Immature natural killer cell (primary cell): ENCODE results near the gene SLC9A9. TPM values are rescaled to one million over a fixed set of nuclear protein-coding genes. Genes with fewer than 3 reads are reported as not detected.

ENCODE experiments used
- DNase-seq, 3 donors: peaks; one replicate each; pipeline ENCODE4 v3.0.0; 2022; ENCODE audit warnings: mixed read lengths in 1 of 3
- H3K27ac Mint-ChIP-seq, 6 donors: one replicate each; pipeline ENCODE4 v1.8.0; 2020; ENCODE audit warnings: mixed read lengths in 6 of 6, mild to moderate bottlenecking in 5 of 6, inconsistent platforms in 4 of 6, moderate library complexity in 3 of 6
- H3K27me3 Mint-ChIP-seq, 3 donors: one replicate each; pipeline ENCODE4 v1.8.0; 2020 to 2021; ENCODE audit warnings: low read depth in 3 of 3, mild to moderate bottlenecking in 3 of 3, mixed read lengths in 3 of 3, moderate library complexity in 3 of 3, inconsistent platforms in 1 of 3
- H3K36me3 Mint-ChIP-seq, 3 donors: one replicate each; pipeline ENCODE4 v1.8.0; 2020; ENCODE audit warnings: mixed read lengths in 3 of 3, inconsistent platforms in 2 of 3, mild to moderate bottlenecking in 2 of 3
- H3K4me1 Mint-ChIP-seq, 2 donors: one replicate each; pipeline ENCODE4 v1.8.0; 2020; ENCODE audit warnings: inconsistent platforms in 2 of 2, mild to moderate bottlenecking in 2 of 2, mixed read lengths in 2 of 2, moderate library complexity in 1 of 2
- H3K4me3 Mint-ChIP-seq, 5 donors: one replicate each; pipeline ENCODE4 v1.8.0; 2020; ENCODE audit warnings: mild to moderate bottlenecking in 5 of 5, mixed read lengths in 5 of 5, inconsistent platforms in 3 of 5, moderate library complexity in 3 of 5
- H3K9me3 Mint-ChIP-seq, 6 donors: one replicate each; pipeline ENCODE4 v1.8.0; 2020; ENCODE audit warnings: mild to moderate bottlenecking in 6 of 6, mixed read lengths in 6 of 6, inconsistent platforms in 4 of 6, moderate library complexity in 3 of 6
- polyA plus RNA-seq, 3 donors: library from polyadenylated mRNA; unstranded; fragments of 300-500 nt; fragmentation: Illumina TruSeq; gene quantifications; one replicate each; pipeline ENCODE4 v1.2.3, GENCODE V29; 2021

The SLC9A9 gene
- polyA plus RNA-seq, 3 donors from 2014 or later: 17.2 to 21.3 (median 19.7) TPM

- H3K4me3 Mint-ChIP-seq: no peak overlapping the region
- H3K36me3 Mint-ChIP-seq: peaks cover 0 to 18% (median 3%) of the 10 kb centered on the region in 3 donors
- H3K27ac Mint-ChIP-seq: no peak overlapping the region
- no peak for DNase-seq
- peaks cover 59 to 64% of the 10 kb centered on the region in 2 donors for H3K4me1 Mint-ChIP-seq
- peaks cover 0 to 2% (median 0%) of the 10 kb centered on the region in 3 donors for H3K27me3 Mint-ChIP-seq
- peaks cover 0 to 2% (median 0%) of the 10 kb centered on the region in 6 donors for H3K9me3 Mint-ChIP-seq
These were observed 538.6 kb downstream of the SLC9A9 start for GRCh38 chr3:143309705-143310104.

- peaks cover 0 to 14% (median 0%) of the 10 kb centered on the region in 3 donors for H3K36me3 Mint-ChIP-seq
- H3K27me3 Mint-ChIP-seq: peaks cover 0 to 2% (median 0%) of the 10 kb centered on the region in 3 donors
- peak in 2 of 3 donors; percentile 26 to 30 for DNase-seq
- H3K9me3 Mint-ChIP-seq: peaks cover 0 to 2% (median 0%) of the 10 kb centered on the region in 6 donors
- H3K4me3 Mint-ChIP-seq: no peak overlapping the region
- H3K27ac Mint-ChIP-seq: peak overlapping the region in 5 of 6 donors; percentile 13 to 65 (median 46)
- H3K4me1 Mint-ChIP-seq: peaks cover 60 to 62% of the 10 kb centered on the region in 2 donors
These were observed 540.6 kb downstream of the SLC9A9 start for GRCh38 chr3:143307613-143308183.

- H3K9me3 Mint-ChIP-seq: peaks cover 0 to 2% (median 0%) of the 10 kb centered on the region in 6 donors
- no peak for DNase-seq
- H3K27ac Mint-ChIP-seq: peak overlapping the region in 4 of 6 donors; percentile 2 to 77 (median 50)
- H3K4me1 Mint-ChIP-seq: peaks cover 69 to 71% of the 10 kb centered on the region in 2 donors
- H3K36me3 Mint-ChIP-seq: peaks cover 0 to 6% (median 0%) of the 10 kb centered on the region in 3 donors
- H3K4me3 Mint-ChIP-seq: no peak overlapping the region
- H3K27me3 Mint-ChIP-seq: peaks cover 0 to 6% (median 2%) of the 10 kb centered on the region in 3 donors
These were observed 541.9 kb downstream of the SLC9A9 start for GRCh38 chr3:143306407-143306806.

GRCh38 chr3:143302638-143303171 lies 545.6 kb downstream of the SLC9A9 start:
- peaks cover 95 to 97% of the 10 kb centered on the region in 2 donors for H3K4me1 Mint-ChIP-seq
- H3K9me3 Mint-ChIP-seq: peaks cover 0 to 2% (median 0%) of the 10 kb centered on the region in 6 donors
- DNase-seq: no peak
- peak overlapping the region; percentile 77 to 92 (median 90) for H3K27ac Mint-ChIP-seq
- H3K36me3 Mint-ChIP-seq: peaks cover 0 to 5% (median 3%) of the 10 kb centered on the region in 3 donors
- H3K4me3 Mint-ChIP-seq: peak overlapping the region; percentile 50 to 81 (median 80)
- H3K27me3 Mint-ChIP-seq: peaks cover 0 to 6% (median 2%) of the 10 kb centered on the region in 3 donors

- peak; percentile 76 to 80 (median 77) for DNase-seq
- Mint-ChIP-seq H3K36me3 (peaks cover 0 to 5% (median 3%) of the 10 kb centered on the region in 3 donors), H3K4me1 (peaks cover 93 to 97% of the 10 kb centered on the region in 2 donors), H3K27ac (peak overlapping the region; percentile 77 to 92 (median 90)), H3K4me3 (peak overlapping the region; percentile 50 to 81 (median 80)), H3K27me3 (peaks cover 0 to 6% (median 2%) of the 10 kb centered on the region in 3 donors), H3K9me3 (no peaks in the 10 kb centered on the region)
These were observed 547.0 kb downstream of the SLC9A9 start for GRCh38 chr3:143301031-143301901.

- Mint-ChIP-seq H3K36me3 (peaks cover 0 to 5% (median 3%) of the 10 kb centered on the region in 3 donors), H3K9me3 (no peaks in the 10 kb centered on the region), H3K4me3 (peak overlapping the region; percentile 16 to 81 (median 74)), H3K4me1 (peaks cover 98 to 100% of the 10 kb centered on the region in 2 donors), H3K27me3 (peaks cover 0 to 6% (median 1%) of the 10 kb centered on the region in 3 donors), H3K27ac (peak overlapping the region; percentile 77 to 90 (median 84))
- DNase-seq: peak in 2 of 3 donors; percentile 23 to 24
These were observed 549.3 kb downstream of the SLC9A9 start for GRCh38 chr3:143298886-143299535.

GRCh38 chr3:143298380-143298779 lies 549.9 kb downstream of the SLC9A9 start:
- Mint-ChIP-seq H3K27ac (peak overlapping the region; percentile 77 to 90 (median 84)), H3K27me3 (peaks cover 0 to 6% (median 1%) of the 10 kb centered on the region in 3 donors), H3K4me3 (peak overlapping the region; percentile 16 to 81 (median 74)), H3K36me3 (peaks cover 0 to 5% (median 3%) of the 10 kb centered on the region in 3 donors), H3K9me3 (no peaks in the 10 kb centered on the region), H3K4me1 (peaks cover 96 to 100% of the 10 kb centered on the region in 2 donors)
- DNase-seq: no peak

- H3K36me3 Mint-ChIP-seq: peaks cover 0 to 5% (median 3%) of the 10 kb centered on the region in 3 donors
- no peaks in the 10 kb centered on the region for H3K9me3 Mint-ChIP-seq
- H3K4me1 Mint-ChIP-seq: peaks cover 80 to 85% of the 10 kb centered on the region in 2 donors
- peak overlapping the region; percentile 76 to 94 (median 88) for H3K27ac Mint-ChIP-seq
- peak overlapping the region; percentile 2 to 72 (median 63) for H3K4me3 Mint-ChIP-seq
- DNase-seq: no peak
- H3K27me3 Mint-ChIP-seq: peaks cover 0 to 1% (median 0%) of the 10 kb centered on the region in 3 donors
These were observed 552.8 kb downstream of the SLC9A9 start for GRCh38 chr3:143295201-143296080.

- Mint-ChIP-seq H3K27ac (peak overlapping the region; percentile 81 to 94 (median 89)), H3K4me3 (peak overlapping the region; percentile 50 to 75 (median 73)), H3K36me3 (peaks cover 0 to 9% (median 3%) of the 10 kb centered on the region in 3 donors), H3K4me1 (peaks cover 75 to 82% of the 10 kb centered on the region in 2 donors), H3K9me3 (no peaks in the 10 kb centered on the region), H3K27me3 (peaks cover 0 to 1% (median 1%) of the 10 kb centered on the region in 3 donors)
- peak; percentile 41 to 57 (median 46) for DNase-seq
These were observed 554.1 kb downstream of the SLC9A9 start for GRCh38 chr3:143294188-143294587.

GRCh38 chr3:143291836-143292447 lies 556.3 kb downstream of the SLC9A9 start:
- H3K9me3 Mint-ChIP-seq: no peaks in the 10 kb centered on the region
- DNase-seq: no peak
- H3K27ac Mint-ChIP-seq: peak overlapping the region in 4 of 6 donors; percentile 17 to 44 (median 24)
- peaks cover 0 to 3% (median 1%) of the 10 kb centered on the region in 3 donors for H3K27me3 Mint-ChIP-seq
- H3K4me3 Mint-ChIP-seq: no peak overlapping the region
- peaks cover 0 to 5% (median 0%) of the 10 kb centered on the region in 3 donors for H3K36me3 Mint-ChIP-seq
- H3K4me1 Mint-ChIP-seq: peaks cover 62 to 70% of the 10 kb centered on the region in 2 donors

- H3K4me1 Mint-ChIP-seq: peaks cover 52 to 70% of the 10 kb centered on the region in 2 donors
- peak overlapping the region in 2 of 6 donors; percentile 35 to 39 for H3K27ac Mint-ChIP-seq
- peaks cover 0 to 5% (median 0%) of the 10 kb centered on the region in 3 donors for H3K36me3 Mint-ChIP-seq
- no peak overlapping the region for H3K4me3 Mint-ChIP-seq
- DNase-seq: no peak
- H3K9me3 Mint-ChIP-seq: no peaks in the 10 kb centered on the region
- H3K27me3 Mint-ChIP-seq: peaks cover 0 to 6% (median 0%) of the 10 kb centered on the region in 3 donors
These were observed 559.3 kb downstream of the SLC9A9 start for GRCh38 chr3:143288944-143289343.

- Mint-ChIP-seq H3K4me1 (peaks cover 55 to 70% of the 10 kb centered on the region in 2 donors), H3K27me3 (peaks cover 0 to 6% (median 1%) of the 10 kb centered on the region in 3 donors), H3K27ac (peak overlapping the region in 2 of 6 donors; percentile 6 to 69), H3K36me3 (peaks cover 0 to 7% (median 0%) of the 10 kb centered on the region in 3 donors), H3K4me3 (no peak overlapping the region), H3K9me3 (no peaks in the 10 kb centered on the region)
- DNase-seq: no peak
These were observed 560.9 kb downstream of the SLC9A9 start for GRCh38 chr3:143287403-143287802.
